HCT116 (cell line): ENCODE data around the gene KLHL24. TPM values are rescaled to one million over a fixed set of nuclear protein-coding genes. Genes with fewer than 3 reads are reported as not detected.
A peak's percentile ranks its signal among the peaks of the same experiment; 100 is the strongest.

Experiments
- ELF1 ChIP-seq: IDR thresholded peaks from 2 replicates; pipeline ENCODE4 v1.6.1; 2012; ENCODE audit warnings: low read depth, borderline replicate concordance
- EZH2 ChIP-seq: fragments of 200-600 bp; sonication (generic); IDR thresholded peaks from 2 replicates; pipeline ENCODE4 v1.6.1; 2017; ENCODE audit warnings: antibody characterized with exemption, mixed run types
- FOSL1 ChIP-seq: IDR thresholded peaks from 2 replicates; pipeline ENCODE4 v1.6.1; 2012; ENCODE audit warnings: low read depth
- JUND ChIP-seq: IDR thresholded peaks from 2 replicates; pipeline ENCODE4 v1.6.1; 2012
- MAX ChIP-seq: IDR thresholded peaks from 2 replicates; pipeline ENCODE4 v1.6.1; 2012
- POLR2AphosphoS5 ChIP-seq: IDR thresholded peaks from 2 replicates; pipeline ENCODE4 v1.6.1; 2011; ENCODE audit warnings: mild to moderate bottlenecking, low read depth, low read length, moderate library complexity
- RAD21 ChIP-seq: IDR thresholded peaks from 2 replicates; pipeline ENCODE4 v1.6.1; 2012; ENCODE audit warnings: low read depth, mild to moderate bottlenecking
- SRF ChIP-seq: IDR thresholded peaks from 2 replicates; pipeline ENCODE4 v1.6.1; 2012; ENCODE audit warnings: low read depth
- TCF7L2 ChIP-seq: IDR thresholded peaks from 2 replicates; pipeline ENCODE4 v1.7.0; 2011; ENCODE audit warnings: borderline replicate concordance, inconsistent platforms; ENCODE audit not compliant: insufficient read depth, insufficient read length; ENCODE audit errors: extremely low read depth
- ZFX ChIP-seq: fragments of 450-650 bp; IDR thresholded peaks from 2 replicates; pipeline ENCODE4 v1.6.1; 2017
- ZNF274 ChIP-seq: fragments of 200-500 bp; sonication (Bioruptor generic); IDR thresholded peaks from 2 replicates; pipeline ENCODE4 v1.6.1; 2014; ENCODE audit warnings: mild to moderate bottlenecking, low read depth, low read length, inconsistent platforms
- total RNA-seq: library from RNA; stranded (reverse); gene quantifications from one replicate; pipeline ENCODE4 v1.2.1, GENCODE V29; 2021; ENCODE audit not compliant: unreplicated experiment
- TF ChIP-seq, protein P1 (sequence below): IDR thresholded peaks from 2 replicates; pipeline ENCODE4 v1.6.1; 2012; ENCODE audit warnings: low read depth
- TF ChIP-seq, protein P2 (sequence below): IDR thresholded peaks from 2 replicates; pipeline ENCODE4 v1.6.1; 2012

The KLHL24 gene
- total RNA-seq, 1 experiment from 2014 or later, result 21.0 TPM

GRCh38 chr3:183636221-183637105 lies 1.0 kb downstream of the KLHL24 start (continued):
- TF ChIP-seq, protein P1, sequence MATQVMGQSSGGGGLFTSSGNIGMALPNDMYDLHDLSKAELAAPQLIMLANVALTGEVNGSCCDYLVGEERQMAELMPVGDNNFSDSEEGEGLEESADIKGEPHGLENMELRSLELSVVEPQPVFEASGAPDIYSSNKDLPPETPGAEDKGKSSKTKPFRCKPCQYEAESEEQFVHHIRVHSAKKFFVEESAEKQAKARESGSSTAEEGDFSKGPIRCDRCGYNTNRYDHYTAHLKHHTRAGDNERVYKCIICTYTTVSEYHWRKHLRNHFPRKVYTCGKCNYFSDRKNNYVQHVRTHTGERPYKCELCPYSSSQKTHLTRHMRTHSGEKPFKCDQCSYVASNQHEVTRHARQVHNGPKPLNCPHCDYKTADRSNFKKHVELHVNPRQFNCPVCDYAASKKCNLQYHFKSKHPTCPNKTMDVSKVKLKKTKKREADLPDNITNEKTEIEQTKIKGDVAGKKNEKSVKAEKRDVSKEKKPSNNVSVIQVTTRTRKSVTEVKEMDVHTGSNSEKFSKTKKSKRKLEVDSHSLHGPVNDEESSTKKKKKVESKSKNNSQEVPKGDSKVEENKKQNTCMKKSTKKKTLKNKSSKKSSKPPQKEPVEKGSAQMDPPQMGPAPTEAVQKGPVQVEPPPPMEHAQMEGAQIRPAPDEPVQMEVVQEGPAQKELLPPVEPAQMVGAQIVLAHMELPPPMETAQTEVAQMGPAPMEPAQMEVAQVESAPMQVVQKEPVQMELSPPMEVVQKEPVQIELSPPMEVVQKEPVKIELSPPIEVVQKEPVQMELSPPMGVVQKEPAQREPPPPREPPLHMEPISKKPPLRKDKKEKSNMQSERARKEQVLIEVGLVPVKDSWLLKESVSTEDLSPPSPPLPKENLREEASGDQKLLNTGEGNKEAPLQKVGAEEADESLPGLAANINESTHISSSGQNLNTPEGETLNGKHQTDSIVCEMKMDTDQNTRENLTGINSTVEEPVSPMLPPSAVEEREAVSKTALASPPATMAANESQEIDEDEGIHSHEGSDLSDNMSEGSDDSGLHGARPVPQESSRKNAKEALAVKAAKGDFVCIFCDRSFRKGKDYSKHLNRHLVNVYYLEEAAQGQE, result no peak
- TF ChIP-seq RAD21 (no peak), EZH2 (no peak), FOSL1 (no peak), TCF7L2 (peak; percentile 11), POLR2AphosphoS5 (peak; percentile 56), JUND (no peak), ZNF274 (no peak), ELF1 (no peak), SRF (no peak), MAX (peak; percentile 73), ZFX (no peak)
- TF ChIP-seq, protein P2, sequence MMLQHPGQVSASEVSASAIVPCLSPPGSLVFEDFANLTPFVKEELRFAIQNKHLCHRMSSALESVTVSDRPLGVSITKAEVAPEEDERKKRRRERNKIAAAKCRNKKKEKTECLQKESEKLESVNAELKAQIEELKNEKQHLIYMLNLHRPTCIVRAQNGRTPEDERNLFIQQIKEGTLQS, result no peak
- TF ChIP-seq, all 23 proteins: peak for 8
